ENCODE data around the gene APBB2. TPM values are rescaled to one million over a fixed set of nuclear protein-coding genes. Genes with fewer than 3 reads are reported as not detected.

The APBB2 gene
- total and polyA plus RNA-seq, 3 donors from 2014 or later: 19.7 to 77.9 (median 59.8) TPM

DNA sequence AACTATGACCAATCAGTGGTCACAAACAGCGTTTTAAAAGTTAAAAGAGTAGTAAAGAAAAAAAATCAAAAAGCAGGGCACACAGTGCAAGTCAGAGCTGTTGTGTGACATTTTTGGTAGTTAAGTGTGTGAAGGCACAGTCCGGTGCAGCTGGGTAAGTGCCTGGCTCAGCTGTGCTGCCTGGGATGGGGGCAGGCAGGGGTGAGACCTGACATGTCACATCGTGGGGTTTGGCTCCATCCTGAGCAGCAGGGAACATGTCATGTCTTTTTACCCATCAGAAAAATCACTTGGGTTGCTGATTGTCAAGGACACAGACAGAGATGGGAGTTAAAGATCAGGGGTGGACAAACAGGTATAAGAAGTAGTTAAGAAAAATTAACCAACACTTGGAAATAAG lies 339.4 kb downstream of the APBB2 start:
- intact Hi-C loops (cut with DNase I; ENCODE audit: low total_unique reads): no loop called here
- TF ChIP-seq, protein P1, sequence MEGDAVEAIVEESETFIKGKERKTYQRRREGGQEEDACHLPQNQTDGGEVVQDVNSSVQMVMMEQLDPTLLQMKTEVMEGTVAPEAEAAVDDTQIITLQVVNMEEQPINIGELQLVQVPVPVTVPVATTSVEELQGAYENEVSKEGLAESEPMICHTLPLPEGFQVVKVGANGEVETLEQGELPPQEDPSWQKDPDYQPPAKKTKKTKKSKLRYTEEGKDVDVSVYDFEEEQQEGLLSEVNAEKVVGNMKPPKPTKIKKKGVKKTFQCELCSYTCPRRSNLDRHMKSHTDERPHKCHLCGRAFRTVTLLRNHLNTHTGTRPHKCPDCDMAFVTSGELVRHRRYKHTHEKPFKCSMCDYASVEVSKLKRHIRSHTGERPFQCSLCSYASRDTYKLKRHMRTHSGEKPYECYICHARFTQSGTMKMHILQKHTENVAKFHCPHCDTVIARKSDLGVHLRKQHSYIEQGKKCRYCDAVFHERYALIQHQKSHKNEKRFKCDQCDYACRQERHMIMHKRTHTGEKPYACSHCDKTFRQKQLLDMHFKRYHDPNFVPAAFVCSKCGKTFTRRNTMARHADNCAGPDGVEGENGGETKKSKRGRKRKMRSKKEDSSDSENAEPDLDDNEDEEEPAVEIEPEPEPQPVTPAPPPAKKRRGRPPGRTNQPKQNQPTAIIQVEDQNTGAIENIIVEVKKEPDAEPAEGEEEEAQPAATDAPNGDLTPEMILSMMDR (IDR thresholded peaks at IDR 0.05): no peak
- TF ChIP-seq POLR2A (IDR thresholded peaks at IDR 0.05): no peak
- Histone ChIP-seq H3K4me1 (peaks cover 20% of the 10 kb centered on the region), H3K9me3 (no peaks in the 10 kb centered on the region), H3K4me3 (no peak overlapping the region), H3K36me3 (ENCODE audit: low read depth, missing control alignments) (no peaks in the 10 kb centered on the region), H3K27ac (peak overlapping the region; percentile 21 to 26), H3K27me3 (no peaks in the 10 kb centered on the region)
- WGBS, 2 donors: 60 to 68% methylated on average over 3 of the region's 3 CpGs
- DNase-seq: no peak

DNA sequence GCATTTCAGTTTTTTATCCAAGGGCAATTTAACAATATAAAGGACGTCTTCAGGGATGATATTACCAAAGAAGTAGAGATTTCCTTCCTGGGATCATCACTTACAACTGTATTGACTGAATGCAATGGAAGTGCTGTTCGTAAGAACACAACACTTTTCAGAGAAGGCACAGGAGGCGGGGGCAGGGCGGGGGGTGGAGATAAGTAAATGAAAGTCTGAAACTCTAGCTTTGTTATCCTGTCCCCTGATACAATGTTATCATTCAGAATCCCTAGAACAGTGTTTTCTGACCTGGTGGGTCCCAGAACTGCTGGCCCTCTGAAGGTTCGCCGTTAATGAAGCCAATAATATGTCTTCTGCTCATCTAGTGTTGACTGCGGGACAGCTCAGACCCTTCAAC lies 340.0 kb downstream of the APBB2 start:
- intact Hi-C loops (cut with DNase I; ENCODE audit: low total_unique reads): no loop called here
- Histone ChIP-seq H3K4me1 (peaks cover 20% of the 10 kb centered on the region), H3K9me3 (no peaks in the 10 kb centered on the region), H3K27me3 (no peaks in the 10 kb centered on the region), H3K36me3 (ENCODE audit: low read depth, missing control alignments) (no peaks in the 10 kb centered on the region), H3K27ac (peak overlapping the region in 1 of 2 donors; percentile 26), H3K4me3 (no peak overlapping the region)
- TF ChIP-seq, protein P1 (IDR thresholded peaks at IDR 0.05): no peak
- TF ChIP-seq POLR2A (IDR thresholded peaks at IDR 0.05): no peak
- DNase-seq: peak; percentile 79
- WGBS, 2 donors: 66 to 73% methylated on average over 7 of the region's 7 CpGs

DNA sequence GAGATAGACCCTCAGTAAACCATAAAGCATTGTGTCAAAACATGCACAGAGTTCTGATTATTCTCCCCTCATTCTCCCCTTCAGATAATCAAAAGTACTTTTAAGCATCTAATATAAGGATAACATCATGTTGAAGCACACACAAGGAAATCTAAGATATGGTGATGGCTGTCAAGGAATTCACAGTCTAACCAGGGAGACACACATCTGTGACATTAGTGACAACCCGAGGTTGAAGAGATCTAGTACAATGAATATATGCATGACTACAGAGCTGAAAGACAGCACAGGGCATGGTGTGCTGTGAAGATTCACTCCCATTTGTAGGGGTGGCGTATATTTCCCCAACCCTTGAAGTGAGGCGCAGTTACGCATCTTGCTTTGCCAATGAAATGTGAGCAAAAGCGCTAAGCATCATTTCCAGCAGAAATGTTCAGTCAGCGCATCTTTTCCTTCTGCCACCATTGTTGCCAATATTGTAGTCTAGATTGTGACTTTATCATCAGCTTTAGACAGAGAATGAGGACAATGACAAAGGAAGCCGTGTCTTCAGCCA lies 342.6 kb downstream of the APBB2 start:
- Histone ChIP-seq H3K9me3 (no peaks in the 10 kb centered on the region), H3K27me3 (no peaks in the 10 kb centered on the region), H3K4me1 (peaks cover 20% of the 10 kb centered on the region), H3K4me3 (no peak overlapping the region), H3K27ac (no peak overlapping the region), H3K36me3 (ENCODE audit: low read depth, missing control alignments) (no peaks in the 10 kb centered on the region)
- TF ChIP-seq, protein P1 (IDR thresholded peaks at IDR 0.05): no peak
- no peak for TF ChIP-seq POLR2A (IDR thresholded peaks at IDR 0.05)
- 92 to 95% methylated on average over 7 of the region's 7 CpGs for WGBS, 2 donors
- no peak for DNase-seq
- intact Hi-C loops (cut with DNase I; ENCODE audit: low total_unique reads): no loop called here

DNA sequence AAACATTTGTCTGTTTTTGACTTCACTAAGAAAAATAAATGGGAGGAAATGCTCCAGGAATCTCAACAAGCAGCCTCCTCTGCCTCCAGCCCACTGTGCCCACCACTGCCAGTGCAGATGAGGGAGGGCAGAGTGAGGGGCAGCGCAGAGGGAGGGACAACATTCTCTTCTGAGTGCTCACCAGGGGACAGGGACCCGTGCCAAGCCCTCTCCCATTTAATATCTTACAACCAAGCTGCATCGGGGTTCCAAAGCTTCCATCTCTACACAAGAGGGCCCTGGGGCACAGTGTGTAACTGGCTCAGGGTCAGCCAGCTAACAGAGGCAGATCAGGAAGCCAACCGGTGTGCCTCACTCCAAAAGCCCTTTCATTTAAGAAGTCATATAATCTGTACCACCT lies 344.2 kb downstream of the APBB2 start:
- H3K4me3 ChIP-seq: no peak overlapping the region
- no peak for DNase-seq
- 62 to 80% methylated on average over 3 to 4 of the region's 4 CpGs for WGBS, 2 donors
- peaks cover 8% of the 10 kb centered on the region for H3K4me1 ChIP-seq
- H3K36me3 ChIP-seq (ENCODE audit: low read depth, missing control alignments): no peaks in the 10 kb centered on the region
- intact Hi-C loops (cut with DNase I; ENCODE audit: low total_unique reads): no loop called here
- TF ChIP-seq, protein P1 (IDR thresholded peaks at IDR 0.05): no peak
- no peak for TF ChIP-seq POLR2A (IDR thresholded peaks at IDR 0.05)
- no peak overlapping the region for H3K27ac ChIP-seq
- H3K9me3 ChIP-seq: no peaks in the 10 kb centered on the region
- H3K27me3 ChIP-seq: no peaks in the 10 kb centered on the region

DNA sequence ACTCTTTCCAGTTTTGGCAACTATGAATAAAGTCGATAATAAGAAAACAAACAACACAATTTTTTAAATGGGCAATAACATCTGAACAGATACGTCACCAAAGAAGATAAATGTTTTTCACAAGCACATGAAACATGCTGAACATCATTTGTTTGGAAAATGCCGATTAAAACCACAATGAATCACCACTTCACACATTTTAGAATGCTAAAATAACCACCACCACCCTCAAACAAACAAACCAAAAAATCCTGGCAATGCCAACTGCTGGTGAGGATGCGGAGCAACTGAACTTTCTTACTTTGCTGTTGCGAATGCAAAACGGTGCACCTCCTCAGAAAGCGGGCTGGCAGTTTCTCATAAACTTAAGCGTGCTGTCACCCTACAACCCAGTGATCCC lies 348.6 kb downstream of the APBB2 start:
- no peak overlapping the region for H3K27ac ChIP-seq
- 82 to 90% methylated on average over 8 of the region's 8 CpGs for WGBS, 2 donors
- no peak for DNase-seq
- intact Hi-C loops (cut with DNase I; ENCODE audit: low total_unique reads): no loop called here
- no peaks in the 10 kb centered on the region for H3K36me3 ChIP-seq (ENCODE audit: low read depth, missing control alignments)
- no peaks in the 10 kb centered on the region for H3K9me3 ChIP-seq
- TF ChIP-seq POLR2A (IDR thresholded peaks at IDR 0.05): no peak
- TF ChIP-seq, protein P1 (IDR thresholded peaks at IDR 0.05): no peak
- no peak overlapping the region for H3K4me3 ChIP-seq
- no peaks in the 10 kb centered on the region for H3K27me3 ChIP-seq
- H3K4me1 ChIP-seq: no peaks in the 10 kb centered on the region
